Karpas-422 (cell line): Measurements from ENCODE around the gene HNRNPDL. TPM values are rescaled to one million over a fixed set of nuclear protein-coding genes. Genes with fewer than 3 reads are reported as not detected.
"Not testable (repeated sequence)": the region's sequence is repeated elsewhere in the genome, so short reads cannot be mapped to it uniquely, and the experiment has no call there.

ENCODE experiments used
- DNase-seq: peaks from one replicate; pipeline ENCODE4 v3.0.0-alpha.2; 2015
- H2AFZ ChIP-seq: fragments of 200-600 bp; sonication (generic); 2 replicates; pipeline ENCODE4 v1.6.1; 2014; ENCODE audit warnings: antibody characterized with exemption, low read length, mixed read lengths
- H3K27ac ChIP-seq: fragments of 200-600 bp; sonication (generic); 2 replicates; pipeline ENCODE4 v1.5.1; 2014; ENCODE audit warnings: mild to moderate bottlenecking, low read length, moderate library complexity
- H3K27me3 ChIP-seq: fragments of 200-600 bp; sonication (generic); 2 replicates; pipeline ENCODE4 v1.6.1; 2014; ENCODE audit warnings: low read length, mixed read lengths
- H3K36me3 ChIP-seq: fragments of 200-600 bp; sonication (generic); 2 replicates; pipeline ENCODE4 v1.6.1; 2014; ENCODE audit warnings: low read length, mixed read lengths; ENCODE audit not compliant: insufficient read depth
- H3K4me1 ChIP-seq: fragments of 200-600 bp; sonication (generic); 2 replicates; pipeline ENCODE4 v1.6.1; 2014; ENCODE audit warnings: mild to moderate bottlenecking, low read length, mixed read lengths
- H3K4me2 ChIP-seq: fragments of 200-600 bp; sonication (generic); 2 replicates; pipeline ENCODE4 v1.6.1; 2014; ENCODE audit warnings: low read length, low read depth, mild to moderate bottlenecking; ENCODE audit not compliant: poor library complexity, severe bottlenecking
- H3K4me3 ChIP-seq: fragments of 200-600 bp; sonication (generic); 2 replicates; pipeline ENCODE4 v1.5.1; 2014; ENCODE audit warnings: mild to moderate bottlenecking, antibody characterized with exemption, low read length, mixed read lengths
- H3K79me2 ChIP-seq: fragments of 200-600 bp; sonication (generic); 2 replicates; pipeline ENCODE4 v1.6.1; 2014; ENCODE audit warnings: mild to moderate bottlenecking, low read length, mixed read lengths
- H3K9ac ChIP-seq: fragments of 200-600 bp; sonication (generic); 2 replicates; pipeline ENCODE4 v1.6.0; 2014; ENCODE audit warnings: low read length
- H3K9me2 ChIP-seq: fragments of 200-600 bp; sonication (generic), shearing (Covaris generic); replicated peaks from 2 replicates; pipeline ENCODE4 v1.6.0; 2014; ENCODE audit warnings: mild to moderate bottlenecking, low read length, moderate library complexity; ENCODE audit not compliant: insufficient read depth
- H3K9me3 ChIP-seq: fragments of 300-700, 200-600 bp; sonication (generic); 2 replicates; pipeline ENCODE4 v1.6.1; 2014; ENCODE audit warnings: low read length, mixed read lengths
- H4K20me1 ChIP-seq: fragments of 200-600 bp; sonication (generic); 2 replicates; pipeline ENCODE4 v1.6.1; 2014; ENCODE audit warnings: mild to moderate bottlenecking, antibody characterized with exemption, low read length, low read depth; ENCODE audit not compliant: insufficient read depth
- total RNA-seq: library from RNA; depleted of rRNA; stranded (reverse); fragments of >200 nt; shearing (Covaris generic); gene quantifications from 2 replicates; pipeline ENCODE4 v1.2.3, GENCODE V29; 2014; ENCODE audit warnings: low replicate concordance

The HNRNPDL gene
- total RNA-seq, 1 experiment from 2014 or later = 68.5 TPM

GRCh38 chr4:82397527-82397926 is 32.7 kb downstream of the HNRNPDL start:
- Histone ChIP-seq H3K27me3 (no peaks in the 10 kb centered on the region), H3K4me1 (no peaks in the 10 kb centered on the region), H3K9me3 (no peaks in the 10 kb centered on the region), H3K79me2 (no peaks in the 10 kb centered on the region), H3K9ac (no peak overlapping the region), H2AFZ (no peak overlapping the region), H3K36me3 (no peaks in the 10 kb centered on the region), H3K9me2 (no peaks in the 10 kb centered on the region), H3K27ac (no peak overlapping the region), H4K20me1 (no peaks in the 10 kb centered on the region), H3K4me2 (no peak overlapping the region), H3K4me3 (no peak overlapping the region)
- no peak for DNase-seq

GRCh38 chr4:82394896-82395295 is 35.4 kb downstream of the HNRNPDL start:
- Histone ChIP-seq H3K4me2 (no peak overlapping the region), H3K9me2 (no peaks in the 10 kb centered on the region), H3K4me3 (no peak overlapping the region), H4K20me1 (no peaks in the 10 kb centered on the region), H2AFZ (no peak overlapping the region), H3K79me2 (no peaks in the 10 kb centered on the region), H3K9ac (no peak overlapping the region), H3K9me3 (no peaks in the 10 kb centered on the region), H3K27ac (no peak overlapping the region), H3K36me3 (no peaks in the 10 kb centered on the region), H3K4me1 (no peaks in the 10 kb centered on the region), H3K27me3 (no peaks in the 10 kb centered on the region)
- no peak for DNase-seq

- not testable (repeated sequence) for H3K36me3 ChIP-seq, H3K27ac ChIP-seq, H3K9me2 ChIP-seq, H3K4me1 ChIP-seq, H3K4me2 ChIP-seq, H4K20me1 ChIP-seq, H3K4me3 ChIP-seq, DNase-seq, H3K9ac ChIP-seq, H3K27me3 ChIP-seq, H3K79me2 ChIP-seq, H2AFZ ChIP-seq, H3K9me3 ChIP-seq
Observed at GRCh38 chr4:82390061-82390460, 40.2 kb downstream of the HNRNPDL start.

- H4K20me1 ChIP-seq = no peaks in the 10 kb centered on the region
- H3K27ac ChIP-seq = no peak overlapping the region
- H3K9me2 ChIP-seq = no peaks in the 10 kb centered on the region
- H2AFZ ChIP-seq = no peak overlapping the region
- DNase-seq = no peak
- no peak overlapping the region for H3K4me3 ChIP-seq
- H3K4me1 ChIP-seq = no peaks in the 10 kb centered on the region
- no peak overlapping the region for H3K4me2 ChIP-seq
- no peaks in the 10 kb centered on the region for H3K27me3 ChIP-seq
- no peaks in the 10 kb centered on the region for H3K9me3 ChIP-seq
- no peak overlapping the region for H3K9ac ChIP-seq
- H3K79me2 ChIP-seq = no peaks in the 10 kb centered on the region
- H3K36me3 ChIP-seq = no peaks in the 10 kb centered on the region
Observed at GRCh38 chr4:82388405-82388804, 41.9 kb downstream of the HNRNPDL start.

- H3K4me2 ChIP-seq, H3K4me1 ChIP-seq, H3K4me3 ChIP-seq, DNase-seq, H2AFZ ChIP-seq, H3K9me3 ChIP-seq, H3K27ac ChIP-seq, H3K79me2 ChIP-seq, H3K27me3 ChIP-seq, H4K20me1 ChIP-seq, H3K9me2 ChIP-seq, H3K36me3 ChIP-seq, H3K9ac ChIP-seq: not testable (repeated sequence)
Observed at GRCh38 chr4:82386312-82386711, 44.0 kb downstream of the HNRNPDL start.

GRCh38 chr4:82382751-82383150 is 47.5 kb downstream of the HNRNPDL start:
- H3K4me1 ChIP-seq = no peaks in the 10 kb centered on the region
- H3K4me3 ChIP-seq = no peak overlapping the region
- no peak overlapping the region for H3K4me2 ChIP-seq
- no peak overlapping the region for H3K9ac ChIP-seq
- no peak for DNase-seq
- H3K79me2 ChIP-seq = no peaks in the 10 kb centered on the region
- H4K20me1 ChIP-seq = no peaks in the 10 kb centered on the region
- H2AFZ ChIP-seq = no peak overlapping the region
- no peaks in the 10 kb centered on the region for H3K9me2 ChIP-seq
- H3K27ac ChIP-seq = no peak overlapping the region
- no peaks in the 10 kb centered on the region for H3K9me3 ChIP-seq
- H3K27me3 ChIP-seq = no peaks in the 10 kb centered on the region
- no peaks in the 10 kb centered on the region for H3K36me3 ChIP-seq

- DNase-seq = no peak
- no peaks in the 10 kb centered on the region for H3K27me3 ChIP-seq
- H3K9me3 ChIP-seq = no peaks in the 10 kb centered on the region
- H4K20me1 ChIP-seq = no peaks in the 10 kb centered on the region
- H3K4me2 ChIP-seq = no peak overlapping the region
- H3K9me2 ChIP-seq = no peaks in the 10 kb centered on the region
- no peaks in the 10 kb centered on the region for H3K79me2 ChIP-seq
- H3K4me1 ChIP-seq = no peaks in the 10 kb centered on the region
- no peak overlapping the region for H3K4me3 ChIP-seq
- H3K9ac ChIP-seq = no peak overlapping the region
- no peak overlapping the region for H2AFZ ChIP-seq
- H3K27ac ChIP-seq = no peak overlapping the region
- no peaks in the 10 kb centered on the region for H3K36me3 ChIP-seq
Observed at GRCh38 chr4:82381661-82382296, 48.5 kb downstream of the HNRNPDL start.

- no peaks in the 10 kb centered on the region for H3K79me2 ChIP-seq
- no peaks in the 10 kb centered on the region for H3K4me1 ChIP-seq
- H4K20me1 ChIP-seq = no peaks in the 10 kb centered on the region
- no peak overlapping the region for H3K4me2 ChIP-seq
- no peak overlapping the region for H3K9ac ChIP-seq
- no peak overlapping the region for H3K4me3 ChIP-seq
- no peaks in the 10 kb centered on the region for H3K9me2 ChIP-seq
- DNase-seq = no peak
- no peaks in the 10 kb centered on the region for H3K27me3 ChIP-seq
- no peaks in the 10 kb centered on the region for H3K36me3 ChIP-seq
- H3K9me3 ChIP-seq = no peaks in the 10 kb centered on the region
- H2AFZ ChIP-seq = no peak overlapping the region
- H3K27ac ChIP-seq = no peak overlapping the region
Observed at GRCh38 chr4:82381235-82381634, 49.0 kb downstream of the HNRNPDL start.

GRCh38 chr4:82380831-82381230 is 49.4 kb downstream of the HNRNPDL start:
- H3K79me2 ChIP-seq = no peaks in the 10 kb centered on the region
- no peak overlapping the region for H3K27ac ChIP-seq
- no peaks in the 10 kb centered on the region for H3K4me1 ChIP-seq
- H3K36me3 ChIP-seq = no peaks in the 10 kb centered on the region
- no peaks in the 10 kb centered on the region for H3K27me3 ChIP-seq
- H3K9me3 ChIP-seq = no peaks in the 10 kb centered on the region
- no peaks in the 10 kb centered on the region for H3K9me2 ChIP-seq
- H3K4me3 ChIP-seq = no peak overlapping the region
- H4K20me1 ChIP-seq = no peaks in the 10 kb centered on the region
- H3K4me2 ChIP-seq = no peak overlapping the region
- no peak for DNase-seq
- H3K9ac ChIP-seq = no peak overlapping the region
- H2AFZ ChIP-seq = no peak overlapping the region
